SHP77 (cell line): ENCODE data around the gene SHLD2.
"Not testable (repeated sequence)": the region's sequence is repeated elsewhere in the genome, so short reads cannot be mapped to it uniquely, and the experiment has no call there.

Experiments
- DNase-seq, 2 experiments: peaks; one replicate each; lab custom pipeline; 2025; lab: John Stamatoyannopoulos, UW

The SHLD2 gene

GRCh38 chr10:87094373-87095235, at the start of gene SHLD2, which contains the start of gene GLUD1:
Gene SHLD2 (plus strand): TSS chr10:87095206. CDS start chr10:87151355, 56,149 bp downstream.
Gene GLUD1 (minus strand): TSS chr10:87094843. CDS start chr10:87094769, 74 bp downstream.
- DNase-seq, result peak; percentile 55 to 74

GRCh38 chr10:87045434-87045938, 49.5 kb upstream of the SHLD2 start:
- no peak for DNase-seq

GRCh38 chr10:87053111-87053510, 41.9 kb upstream of the SHLD2 start:
- no peak for DNase-seq

GRCh38 chr10:87053577-87054181, 41.3 kb upstream of the SHLD2 start:
- no peak for DNase-seq

GRCh38 chr10:87054373-87055295, 40.4 kb upstream of the SHLD2 start:
- DNase-seq, result no peak

GRCh38 chr10:87058171-87058570, 36.8 kb upstream of the SHLD2 start:
- no peak for DNase-seq

- DNase-seq, result no peak
Observed at GRCh38 chr10:87059401-87059800, 35.6 kb upstream of the SHLD2 start.

GRCh38 chr10:87060280-87060928, 34.6 kb upstream of the SHLD2 start:
- no peak for DNase-seq

GRCh38 chr10:87064651-87065050, 30.4 kb upstream of the SHLD2 start:
- DNase-seq, result no peak

- no peak for DNase-seq
Observed at GRCh38 chr10:87066178-87066577, 28.8 kb upstream of the SHLD2 start.

- no peak for DNase-seq
Observed at GRCh38 chr10:87066865-87067264, 28.1 kb upstream of the SHLD2 start.

- no peak for DNase-seq
Observed at GRCh38 chr10:87068281-87068680, 26.7 kb upstream of the SHLD2 start.

GRCh38 chr10:87072449-87072848, 22.6 kb upstream of the SHLD2 start:
- no peak for DNase-seq

GRCh38 chr10:87076421-87076820, 18.6 kb upstream of the SHLD2 start:
- not testable (repeated sequence) for DNase-seq

- no peak for DNase-seq
Observed at GRCh38 chr10:87079106-87079836, 15.7 kb upstream of the SHLD2 start.

GRCh38 chr10:87080621-87081020, 14.4 kb upstream of the SHLD2 start:
- not testable (repeated sequence) for DNase-seq

GRCh38 chr10:87081574-87081973, 13.4 kb upstream of the SHLD2 start:
- DNase-seq, result not testable (repeated sequence)

- not testable (repeated sequence) for DNase-seq
Observed at GRCh38 chr10:87082219-87082618, 12.8 kb upstream of the SHLD2 start.

- not testable (repeated sequence) for DNase-seq
Observed at GRCh38 chr10:87083576-87084290, 11.3 kb upstream of the SHLD2 start.

- not testable (repeated sequence) for DNase-seq
Observed at GRCh38 chr10:87084291-87084782, 10.7 kb upstream of the SHLD2 start.
